ENCODE measurements around the gene LST1. TPM values are rescaled to one million over a fixed set of nuclear protein-coding genes. Genes with fewer than 3 reads are reported as not detected.

Gene LST1
- total and polyA plus RNA-seq, 2 of the 8 experiments (the other 6 are each of a cell fraction or from before 2014, with no cell fraction given): not detected

- TF ChIP-seq NRF1 (IDR thresholded peaks at IDR 0.05; ENCODE audit: low read depth, low read length): no peak
- no peak for TF ChIP-seq EGR1 (IDR thresholded peaks at IDR 0.05; ENCODE audit: borderline replicate concordance, low read depth, low read length)
These were observed 6.3 kb upstream of the LST1 start (continued) for GRCh38 chr6:31579546-31580437.
